B cell (primary cell): ENCODE data around the gene DYNC2H1. TPM values are rescaled to one million over a fixed set of nuclear protein-coding genes. Genes with fewer than 3 reads are reported as not detected.

ENCODE experiments used
- ATAC-seq: fragments of 200-7000 bp; cut with Tn5 transposase; one replicate; pipeline ENCODE4 v1.10.0; 2021; ENCODE audit warnings: low read depth, mild to moderate bottlenecking, moderate number of reproducible peaks, moderate library complexity
- CTCF ChIA-PET: fragments of 350-600 bp; sonication (Branson Sonifier 250); formaldehyde crosslinking; loops from one replicate; lab custom pipeline; 2021; ENCODE audit warnings: antibody characterized with exemption, inconsistent platforms; lab: Charles Lee
- POLR2A ChIA-PET: fragments of 350-600 bp; sonication (Branson Sonifier 250); formaldehyde crosslinking; loops from one replicate; lab custom pipeline; 2021; ENCODE audit warnings: antibody characterized with exemption; lab: Charles Lee
- DNase-seq: peaks from one replicate; pipeline ENCODE4 v3.0.0; 2013
- H2AFZ ChIP-seq: 2 replicates; pipeline ENCODE4 v1.6.1; 2012; ENCODE audit warnings: mild to moderate bottlenecking, low read depth, low read length; ENCODE audit not compliant: insufficient read depth, poor library complexity, severe bottlenecking
- H3K27ac ChIP-seq, 2 donors: 1 replicate in 1 of 2; 2 replicates in 1 of 2; pipeline ENCODE4 v1.5.1; 2012 to 2013; ENCODE audit warnings: low read length in 2 of 2, mild to moderate bottlenecking in 2 of 2, moderate library complexity in 1 of 2
- H3K27me3 ChIP-seq, 4 experiments: fragments of 200-600 bp in 1 of 4; sonication (generic) in 1 of 4; replicated peaks in 1 of 4; 1 replicate in 2 of 4; 2 replicates in 2 of 4; pipeline versions ENCODE4 v1.6.1 to v1.7.0; 2013 to 2016; ENCODE audit warnings: low read length in 3 of 4, mild to moderate bottlenecking in 2 of 4, mixed read lengths in 1 of 4, moderate library complexity in 1 of 4; ENCODE audit not compliant: insufficient read depth in 4 of 4, control insufficient read depth in 3 of 4; ENCODE audit errors: control extremely low read depth in 1 of 4
- H3K36me3 ChIP-seq, 2 experiments: replicated peaks in 1 of 2; 1 replicate in 1 of 2; 2 replicates in 1 of 2; pipeline versions ENCODE4 v1.6.1 to v1.7.1; 2013; ENCODE audit warnings: low read length in 1 of 2; ENCODE audit not compliant: insufficient read depth in 2 of 2, control insufficient read depth in 1 of 2; ENCODE audit errors: control extremely low read depth in 1 of 2, extremely low read depth in 1 of 2
- H3K4me1 ChIP-seq, 2 donors: fragments of 200-600 bp in 1 of 2; sonication (generic) in 1 of 2; 1 replicate in 1 of 2; 2 replicates in 1 of 2; pipeline versions ENCODE4 v1.5.1 to v1.6.1; 2013 to 2017; ENCODE audit warnings: low read length in 2 of 2; ENCODE audit not compliant: control insufficient read depth in 2 of 2, insufficient read depth in 2 of 2
- H3K4me2 ChIP-seq: replicated peaks from 2 replicates; pipeline ENCODE3; 2012; ENCODE audit warnings: mild to moderate bottlenecking, low read depth, low read length; ENCODE audit not compliant: poor library complexity, severe bottlenecking
- H3K4me3 ChIP-seq, 5 experiments: fragments of 200-600 bp in 1 of 5; sonication (generic) in 1 of 5; 1 replicate in 3 of 5; 2 replicates in 2 of 5; pipeline versions ENCODE4 v1.5.1 to v1.7.0; 2011 to 2016; ENCODE audit warnings: low read length in 4 of 5, mild to moderate bottlenecking in 4 of 5, low read depth in 2 of 5, control low read depth in 1 of 5, moderate library complexity in 1 of 5; ENCODE audit not compliant: insufficient read depth in 1 of 5; ENCODE audit errors: control extremely low read depth in 1 of 5, extremely low read depth in 1 of 5
- H3K79me2 ChIP-seq: fragments of 200-600 bp; sonication (generic); one replicate; pipeline ENCODE4 v1.6.0; 2016; ENCODE audit warnings: low read length; ENCODE audit not compliant: control insufficient read depth, insufficient read depth
- H3K9ac ChIP-seq: fragments of 200-600 bp; sonication (generic); 2 replicates; pipeline ENCODE4 v1.6.1; 2017; ENCODE audit warnings: mild to moderate bottlenecking, low read length, moderate library complexity
- H3K9me3 ChIP-seq, 3 donors: one replicate each; pipeline versions ENCODE4 v1.6.1 to v1.7.1; 2013; ENCODE audit warnings: low read length in 2 of 3; ENCODE audit not compliant: control insufficient read depth in 2 of 3, insufficient read depth in 1 of 3; ENCODE audit errors: control extremely low read depth in 1 of 3
- H4K20me1 ChIP-seq: 2 replicates; pipeline ENCODE4 v1.6.0; 2012; ENCODE audit warnings: mild to moderate bottlenecking, low read length; ENCODE audit not compliant: insufficient read depth, control insufficient read depth, poor library complexity, severe bottlenecking
- H3K27ac Mint-ChIP-seq: one replicate; pipeline ENCODE4 v1.8.0; 2021; ENCODE audit warnings: mixed read lengths
- H3K27me3 Mint-ChIP-seq: one replicate; pipeline ENCODE4 v1.8.0; 2021; ENCODE audit warnings: mixed read lengths
- H3K4me1 Mint-ChIP-seq: one replicate; pipeline ENCODE4 v1.8.0; 2021; ENCODE audit warnings: mixed read lengths
- H3K4me3 Mint-ChIP-seq: one replicate; pipeline ENCODE4 v1.8.0; 2021; ENCODE audit warnings: mixed read lengths
- H3K9me3 Mint-ChIP-seq: one replicate; pipeline ENCODE4 v1.8.0; 2022; ENCODE audit warnings: mixed read lengths; ENCODE audit not compliant: insufficient read depth
- CTCF ChIP-seq: fragments of 200-600 bp; IDR thresholded peaks from one replicate; pipeline ENCODE4 v1.8.0; 2022; ENCODE audit warnings: antibody characterized with exemption, mild to moderate bottlenecking
- EZH2 ChIP-seq: IDR thresholded peaks from 2 replicates; pipeline ENCODE4 v1.6.1; 2012; ENCODE audit warnings: borderline replicate concordance, low read depth, mild to moderate bottlenecking, moderate library complexity, low read length; ENCODE audit not compliant: insufficient read depth, poor library complexity, severe bottlenecking
- WGBS: methylation state at CpG from one replicate; pipeline ENCODE4 v1.1.5; 2013; ENCODE audit warnings: missing lambda C conversion rate; ENCODE audit not compliant: insufficient coverage; 5-methylcytosine and 5-hydroxymethylcytosine counted together
- intact Hi-C: fragments of 100-400 bp; cut with micrococcal nuclease; formaldehyde crosslinking; loops from one replicate; pipeline ENCODE4 v1.10.0; 2022
- polyA plus RNA-seq: library from polyadenylated mRNA; depleted of rRNA; stranded (reverse); fragments of >200 nt; gene quantifications from 2 replicates; pipeline ENCODE4 v1.2.3, GENCODE V29; 2012
- total RNA-seq, 2 donors: library from RNA; stranded (reverse); fragments of 120-200 nt in 1 of 2; gene quantifications; 1 replicate in 1 of 2; 2 replicates in 1 of 2; pipeline versions ENCODE4 v1.2.3 to v1.2.4, GENCODE V29; 2013 to 2022

The DYNC2H1 gene
- total and polyA plus RNA-seq, 2 donors (not counting 1 experiment from before 2014, with no cell fraction given): 0.92 to 7.8 TPM

- Histone ChIP-seq H3K27ac (no peak overlapping the region), H4K20me1 (no peaks in the 10 kb centered on the region), H3K9ac (no peak overlapping the region), H3K4me1 (no peaks in the 10 kb centered on the region), H3K9me3 (no peaks in the 10 kb centered on the region), H2AFZ (no peak overlapping the region), H3K36me3 (no peaks in the 10 kb centered on the region), H3K79me2 (no peaks in the 10 kb centered on the region), H3K4me2 (no peak overlapping the region), H3K4me3 (no peak overlapping the region), H3K27me3 (no peaks in the 10 kb centered on the region)
- no peaks in the 10 kb centered on the region for H3K4me1 Mint-ChIP-seq
- intact Hi-C loops: no loop called here
- POLR2A ChIA-PET: no interaction called here
- WGBS: no CpG with 5 or more reads among the region's 1 CpG
- DNase-seq (no peak), ATAC-seq (no peak)
- no peaks in the 10 kb centered on the region for H3K27me3 Mint-ChIP-seq
- no peak for TF ChIP-seq CTCF
- no peak for TF ChIP-seq EZH2
- H3K27ac Mint-ChIP-seq: no peak overlapping the region
- H3K9me3 Mint-ChIP-seq: peaks cover 2% of the 10 kb centered on the region
- H3K4me3 Mint-ChIP-seq: no peak overlapping the region
- CTCF ChIA-PET: no interaction called here
Observed at GRCh38 chr11:103284260-103284659, 175.0 kb downstream of the DYNC2H1 start.

- peaks cover 0 to 36% (median 24%) of the 10 kb centered on the region in 3 donors for H3K9me3 ChIP-seq
- intact Hi-C loops: no loop called here
- H3K27me3 ChIP-seq: no peaks in the 10 kb centered on the region
- no peak overlapping the region for H3K4me2 ChIP-seq
- WGBS: no CpG with 5 or more reads among the region's 1 CpG
- H3K27me3 Mint-ChIP-seq: no peaks in the 10 kb centered on the region
- no peak for ATAC-seq
- ChIA-PET CTCF (no interaction called here), POLR2A (no interaction called here)
- H3K27ac ChIP-seq: no peak overlapping the region
- H3K36me3 ChIP-seq: no peaks in the 10 kb centered on the region
- H3K27ac Mint-ChIP-seq: no peak overlapping the region
- no peak overlapping the region for H3K4me3 Mint-ChIP-seq
- no peak for DNase-seq
- no peak overlapping the region for H3K9ac ChIP-seq
- no peaks in the 10 kb centered on the region for H3K79me2 ChIP-seq
- H3K4me1 Mint-ChIP-seq: no peaks in the 10 kb centered on the region
- H4K20me1 ChIP-seq: no peaks in the 10 kb centered on the region
- no peaks in the 10 kb centered on the region for H3K4me1 ChIP-seq
- peaks cover 25% of the 10 kb centered on the region for H3K9me3 Mint-ChIP-seq
- no peak for TF ChIP-seq EZH2
- TF ChIP-seq CTCF: no peak
- no peak overlapping the region for H3K4me3 ChIP-seq
- no peak overlapping the region for H2AFZ ChIP-seq
Observed at GRCh38 chr11:103294516-103294915, 185.3 kb downstream of the DYNC2H1 start.
